HEK293T (cell line): ENCODE measurements around the gene ZNF565.

Source experiments
- BHLHE40 ChIP-seq: fragments of 450-650 bp; IDR thresholded peaks from 2 replicates; pipeline ENCODE4 v1.6.1; 2016; ENCODE audit warnings: mild to moderate bottlenecking, moderate library complexity, borderline replicate concordance
- ELF4 ChIP-seq: fragments of 450-650 bp; IDR thresholded peaks from 2 replicates; pipeline ENCODE4 v1.6.1; 2017; ENCODE audit warnings: antibody characterized with exemption
- NFRKB ChIP-seq: fragments of 450-650 bp; IDR thresholded peaks from 2 replicates; pipeline ENCODE4 v1.6.1; 2016; ENCODE audit warnings: mild to moderate bottlenecking, moderate library complexity
- SP1 ChIP-seq: fragments of 450-650 bp; IDR thresholded peaks from 2 replicates; pipeline ENCODE4 v1.6.1; 2017
- SUZ12 ChIP-seq: fragments of 450-650 bp; IDR thresholded peaks from 2 replicates; pipeline ENCODE4 v1.6.1; 2016; ENCODE audit warnings: mild to moderate bottlenecking
- TARDBP ChIP-seq: fragments of 450-650 bp; IDR thresholded peaks from 2 replicates; pipeline ENCODE4 v1.6.1; 2016

DNA sequence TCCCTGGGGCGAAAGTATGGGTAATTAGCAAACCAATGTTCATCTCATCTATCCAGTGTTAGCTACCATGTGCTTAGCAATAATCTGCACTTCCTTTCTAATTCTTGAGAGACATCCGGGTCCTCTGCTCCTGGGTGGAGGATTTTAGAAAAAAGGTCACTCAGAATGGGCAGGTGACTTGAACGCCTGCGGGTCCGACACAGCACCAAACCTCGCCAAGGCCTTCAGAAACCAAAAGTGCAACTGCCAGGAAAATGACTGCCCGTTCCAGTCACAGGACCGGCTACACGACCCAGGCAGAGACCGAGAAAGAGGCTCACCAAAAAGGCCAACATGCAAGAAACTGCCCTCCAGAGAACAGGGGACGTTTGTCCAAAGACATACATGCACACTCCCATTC, 40.4 kb upstream of the ZNF565 start:
- TF ChIP-seq ELF4 = no peak
- TF ChIP-seq SP1 = no peak
- no peak for TF ChIP-seq NFRKB
- no peak for TF ChIP-seq BHLHE40
- no peak for TF ChIP-seq TARDBP
- TF ChIP-seq SUZ12 = no peak
